KBM-7 (cell line): ENCODE results near the gene RAP1A.
A peak's percentile ranks its signal among the peaks of the same experiment; 100 is the strongest.
"Not testable (repeated sequence)": the region's sequence is repeated elsewhere in the genome, so short reads cannot be mapped to it uniquely, and the experiment has no call there.

Source experiments
- DNase-seq: peaks from one replicate; pipeline ENCODE4 v3.0.0-alpha.2; 2015
- in situ Hi-C: fragments of 300-500 bp; cut with MboI; formaldehyde crosslinking; loops from 2 replicates; pipeline ENCODE4 v1.14.3; 2020; ENCODE audit warnings: low sequenced_read_pairs, low pct_unique_long_range_greater_than_20kb, mixed read lengths

The RAP1A gene

DNA sequence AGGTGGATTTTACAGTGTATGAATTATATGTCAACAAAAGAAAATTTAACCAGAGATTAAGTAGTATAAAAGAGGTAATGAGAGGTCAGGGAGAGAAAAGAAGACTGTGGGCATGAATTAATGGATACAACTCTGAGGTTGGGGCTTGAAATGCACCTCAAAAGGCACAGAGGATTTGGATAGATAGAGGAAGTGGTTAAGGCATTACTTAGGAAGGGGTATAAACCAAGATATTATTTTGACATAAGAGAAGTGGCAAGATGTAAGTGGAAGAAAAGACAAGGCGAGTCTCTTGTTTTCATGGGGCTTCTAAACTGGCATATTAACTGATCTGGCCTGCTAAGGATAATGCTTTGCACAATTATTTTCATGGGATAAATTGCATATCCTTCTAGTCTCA is 34.1 kb downstream of the RAP1A start:
- in situ Hi-C loops = no loop called here
- peak; percentile 74 for DNase-seq

DNA sequence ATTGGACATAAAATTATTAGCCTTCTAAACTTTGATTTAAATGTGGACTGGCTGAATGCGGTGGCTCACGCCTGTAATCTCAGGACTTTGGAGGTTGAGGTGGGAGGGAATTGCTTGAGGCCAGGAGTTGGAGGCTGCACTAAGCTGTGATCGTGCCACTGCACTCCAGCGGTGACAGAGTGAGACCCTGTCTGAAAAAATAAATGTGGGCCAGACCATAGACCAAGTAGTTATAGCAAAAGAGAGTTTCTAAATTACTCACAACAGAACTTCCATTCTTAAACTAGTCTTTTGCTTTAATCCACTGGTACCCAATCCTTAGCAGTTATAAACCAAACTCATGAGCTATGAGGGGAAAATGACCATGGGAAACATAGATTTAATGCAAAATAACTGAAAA is 35.2 kb downstream of the RAP1A start:
- no peak for DNase-seq
- in situ Hi-C loops = no loop called here

DNA sequence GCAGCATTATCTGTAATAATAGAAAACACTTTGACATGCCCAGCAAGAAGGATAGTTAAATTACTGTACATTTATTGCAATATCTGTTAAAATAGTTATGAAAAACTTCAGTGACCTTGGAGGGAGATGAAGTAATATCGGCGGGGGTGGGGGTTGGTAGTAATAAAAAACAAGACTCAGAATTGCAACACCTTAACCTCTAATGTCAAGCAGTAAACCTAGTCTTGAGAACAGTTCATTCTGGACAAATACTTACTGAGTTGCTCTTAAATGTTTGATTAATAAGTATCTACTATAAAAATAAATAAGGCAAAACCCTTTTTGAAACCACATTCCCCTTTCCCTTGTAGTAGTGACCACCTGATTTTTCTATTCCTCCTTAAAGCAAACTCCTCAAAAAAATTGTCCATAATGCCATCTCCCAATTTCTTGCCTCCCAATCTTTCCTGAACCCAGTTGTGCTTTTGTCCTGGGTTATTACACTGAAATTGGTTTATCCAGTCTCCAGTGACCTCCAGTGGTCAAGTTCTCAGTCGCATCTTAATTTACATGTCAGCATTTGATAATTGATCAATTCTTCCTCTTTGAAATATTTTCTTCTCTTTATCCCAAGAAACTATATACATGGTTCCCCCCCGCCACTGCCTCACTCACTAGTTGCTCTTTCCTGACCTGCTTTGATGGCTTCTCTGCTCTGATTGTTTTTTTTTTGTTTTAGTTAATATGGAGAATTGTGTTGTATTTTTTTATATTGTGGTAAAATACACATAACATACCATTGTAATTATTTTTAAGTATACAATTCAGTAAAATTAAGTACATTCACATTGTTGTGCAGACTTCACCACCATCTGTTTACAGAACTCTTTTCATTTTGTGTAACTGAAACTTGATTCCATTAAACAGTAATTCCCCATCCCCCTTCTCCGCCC is 36.8 kb downstream of the RAP1A start:
- DNase-seq = peak; percentile 60
- in situ Hi-C loops = no loop called here

DNA sequence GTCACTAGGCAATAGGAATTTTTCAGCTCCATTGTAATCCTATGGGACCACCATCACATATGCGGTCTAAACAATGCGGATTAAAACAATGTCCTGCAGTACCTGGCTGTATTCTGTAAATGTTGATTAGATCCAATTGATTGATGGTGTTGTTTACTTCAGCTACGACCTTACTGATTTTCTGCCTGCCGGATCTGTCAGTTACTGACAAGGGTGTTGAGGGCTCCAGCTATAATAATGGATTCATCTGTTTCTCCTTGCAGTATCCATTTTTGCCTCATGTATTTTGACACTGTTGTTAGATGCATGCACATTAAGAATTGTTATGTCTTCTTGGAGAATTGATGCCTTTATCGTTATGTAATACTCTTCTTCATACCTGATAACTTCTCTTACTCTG is 39.0 kb downstream of the RAP1A start:
- no peak for DNase-seq
- in situ Hi-C loops = no loop called here

DNA sequence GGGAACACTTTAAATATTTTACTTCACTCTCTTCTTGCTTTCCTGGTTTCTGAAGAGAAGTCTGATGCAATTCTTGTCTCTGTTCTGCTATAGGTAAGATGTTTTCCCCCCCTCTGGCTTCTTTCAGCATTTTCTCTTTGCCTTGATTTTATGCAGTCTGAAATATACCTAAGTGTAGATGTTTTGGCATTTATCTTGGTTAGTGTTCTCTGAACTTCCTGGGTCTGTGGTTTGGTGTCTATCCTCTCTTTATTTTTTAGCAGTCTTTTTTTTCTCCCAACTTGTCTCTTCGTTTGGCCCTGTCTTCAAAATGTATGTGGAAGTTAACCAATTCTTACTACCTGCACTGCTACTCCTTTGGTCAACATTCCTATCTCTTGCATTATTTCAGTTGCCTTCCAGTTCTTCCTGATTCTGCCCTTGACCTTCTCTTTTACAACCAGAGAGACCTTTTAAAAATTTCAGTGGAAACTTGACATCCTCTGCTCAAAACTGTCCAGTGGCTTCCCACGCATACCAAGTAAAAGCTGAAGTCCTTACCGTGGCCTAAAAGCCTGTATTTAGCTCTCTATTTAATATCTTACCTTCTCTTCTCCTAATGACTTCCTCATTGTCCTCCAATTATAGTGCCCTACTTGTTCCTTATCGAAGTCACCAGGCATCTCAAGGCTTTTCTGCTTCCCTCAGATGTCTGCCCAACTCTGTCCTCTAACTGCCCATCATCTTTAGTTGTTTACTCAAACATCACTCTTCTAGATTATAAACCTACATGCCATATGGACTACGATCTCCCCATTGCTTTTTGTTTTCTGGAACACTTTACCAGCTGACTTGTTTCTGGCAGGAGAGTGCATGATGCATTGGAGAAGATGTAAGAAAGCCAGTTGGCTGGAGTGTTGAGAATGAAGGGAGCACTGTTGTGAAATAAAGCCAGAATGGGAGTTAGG is 40.9 kb downstream of the RAP1A start:
- peak; percentile 78 for DNase-seq
- in situ Hi-C loops = no loop called here

DNA sequence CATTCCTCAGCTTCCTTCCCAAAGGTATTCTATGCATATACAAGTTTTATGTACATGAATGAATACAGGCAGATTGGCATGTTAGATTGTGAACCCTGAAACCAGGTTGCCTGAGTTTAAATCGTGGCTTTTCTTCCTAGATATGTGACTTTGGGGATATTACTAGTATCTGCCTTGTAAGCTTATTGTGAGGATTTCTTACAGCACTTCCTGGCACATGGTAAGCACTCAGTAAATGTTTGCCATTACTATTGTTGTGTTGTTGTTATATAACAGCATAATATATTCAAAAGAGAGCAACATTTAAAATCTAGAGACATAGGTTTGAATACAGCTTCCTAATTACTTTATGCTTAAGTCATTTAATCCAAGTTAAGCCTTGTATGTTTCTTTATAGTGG is 45.1 kb downstream of the RAP1A start:
- DNase-seq = no peak
- in situ Hi-C loops = no loop called here

DNA sequence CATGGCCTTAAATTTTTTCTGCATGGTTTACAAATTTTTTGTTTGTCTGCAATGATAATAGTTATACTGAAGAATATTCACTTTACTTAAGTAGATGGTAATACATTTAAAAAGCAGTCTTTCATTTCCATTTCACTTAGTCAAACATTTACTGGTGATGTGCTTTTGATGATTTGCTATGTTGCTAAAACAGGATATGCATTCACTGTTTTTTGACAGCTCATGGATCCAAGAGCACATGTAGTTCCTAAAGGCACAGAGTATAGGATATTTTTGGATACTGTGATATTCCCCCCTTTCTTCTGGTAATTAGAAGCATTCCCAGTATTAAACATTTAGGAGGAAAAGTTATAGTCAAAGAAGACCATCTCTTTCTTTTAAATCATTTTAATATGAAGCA is 45.9 kb downstream of the RAP1A start:
- DNase-seq = no peak
- in situ Hi-C loops = no loop called here

DNA sequence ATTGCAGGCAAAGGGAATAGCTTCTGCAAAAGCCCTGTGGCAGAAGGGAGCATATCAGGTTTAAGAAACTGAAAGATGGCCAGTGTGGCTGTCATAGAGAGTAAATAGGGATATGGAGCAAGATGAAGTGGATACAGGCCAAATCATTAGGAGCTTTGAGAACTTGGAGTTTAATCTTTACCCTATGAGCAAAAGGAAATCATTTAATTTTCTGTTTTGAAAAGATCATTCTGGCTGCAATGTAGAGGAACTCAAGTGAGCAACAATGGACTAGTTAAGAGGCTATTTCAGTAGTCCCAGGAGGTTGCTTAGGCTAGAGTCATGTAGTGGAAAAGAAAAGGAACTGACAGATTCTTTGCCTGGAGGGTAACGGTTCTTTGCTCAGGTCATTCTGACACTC is 47.2 kb downstream of the RAP1A start:
- in situ Hi-C loops = no loop called here
- no peak for DNase-seq

DNA sequence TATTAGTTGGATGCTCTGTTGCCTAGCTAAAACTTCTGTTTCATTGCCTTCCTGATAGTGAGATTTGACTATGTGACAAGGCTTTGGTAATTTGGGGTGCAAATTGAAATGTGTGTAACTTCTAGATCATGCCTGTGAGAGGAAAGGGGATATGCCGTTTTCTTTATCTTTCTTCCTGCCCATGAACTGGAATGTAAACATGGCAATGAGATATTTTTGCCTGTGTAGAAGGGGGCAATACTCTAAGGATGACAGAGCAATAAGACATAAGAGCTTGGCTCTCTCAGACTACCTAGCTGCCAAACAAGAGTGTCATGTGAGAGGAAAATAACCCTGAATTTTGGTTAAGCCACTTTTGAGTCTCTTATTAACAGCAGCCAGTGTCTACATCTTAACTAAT is 49.7 kb downstream of the RAP1A start:
- in situ Hi-C loops = no loop called here
- DNase-seq = no peak

DNA sequence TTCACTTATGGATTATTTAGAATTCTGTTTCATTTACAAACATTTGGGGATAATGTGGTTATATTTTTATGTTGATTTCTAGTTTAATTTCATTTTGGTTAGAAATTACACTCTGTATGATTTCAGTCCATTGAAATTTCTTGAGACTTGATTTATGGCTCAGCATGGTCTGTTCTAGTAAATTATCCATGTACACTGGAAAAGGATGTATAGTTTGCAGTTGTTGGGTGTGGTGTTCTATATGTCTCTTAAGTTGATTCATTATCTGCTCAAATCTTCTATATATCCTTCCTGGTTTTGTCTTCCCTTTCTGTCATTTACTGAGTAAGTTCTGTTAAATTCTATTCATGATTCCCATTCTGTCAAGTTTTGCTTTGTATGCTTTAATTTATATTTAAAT is 52.3 kb downstream of the RAP1A start:
- no peak for DNase-seq
- in situ Hi-C loops = no loop called here

DNA sequence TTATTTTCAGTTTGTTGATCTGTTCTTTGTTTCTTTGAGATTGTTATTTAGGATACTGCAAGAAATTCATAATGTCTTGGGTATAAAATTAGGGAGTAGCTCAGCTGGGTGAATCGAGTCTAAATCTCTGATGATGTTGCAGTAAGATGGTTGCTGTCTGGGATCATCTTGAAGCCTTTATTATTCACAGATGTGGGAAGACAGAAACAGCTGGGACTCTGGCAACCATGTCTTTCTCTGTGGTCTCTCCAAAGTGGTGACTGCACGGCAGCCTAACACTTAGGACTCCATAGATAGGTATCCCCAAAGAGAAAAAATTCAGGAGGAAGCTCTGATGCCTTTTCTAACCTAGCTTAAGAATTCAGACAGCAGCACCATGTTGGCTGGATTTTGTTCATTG is 52.7 kb downstream of the RAP1A start:
- in situ Hi-C loops = no loop called here
- no peak for DNase-seq

DNA sequence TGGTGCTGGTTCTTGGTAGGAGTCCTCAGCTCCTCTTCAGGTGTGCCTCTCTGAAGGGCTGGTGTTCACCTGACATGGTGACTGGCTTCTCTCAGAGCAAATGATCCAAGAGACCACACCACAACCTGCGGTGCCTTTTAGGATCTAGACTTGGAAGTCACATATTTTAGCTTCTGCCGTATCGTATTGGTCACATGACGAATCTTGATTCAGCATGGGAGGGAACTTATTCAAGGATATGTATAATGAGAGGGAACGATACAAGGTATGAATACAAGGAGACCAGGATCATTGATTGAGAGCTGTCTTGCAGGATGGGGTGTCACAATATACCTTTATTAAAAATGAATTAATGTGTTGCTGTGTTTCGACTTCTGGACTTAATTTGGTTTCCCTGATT is 58.0 kb downstream of the RAP1A start:
- in situ Hi-C loops = no loop called here
- DNase-seq = no peak

DNA sequence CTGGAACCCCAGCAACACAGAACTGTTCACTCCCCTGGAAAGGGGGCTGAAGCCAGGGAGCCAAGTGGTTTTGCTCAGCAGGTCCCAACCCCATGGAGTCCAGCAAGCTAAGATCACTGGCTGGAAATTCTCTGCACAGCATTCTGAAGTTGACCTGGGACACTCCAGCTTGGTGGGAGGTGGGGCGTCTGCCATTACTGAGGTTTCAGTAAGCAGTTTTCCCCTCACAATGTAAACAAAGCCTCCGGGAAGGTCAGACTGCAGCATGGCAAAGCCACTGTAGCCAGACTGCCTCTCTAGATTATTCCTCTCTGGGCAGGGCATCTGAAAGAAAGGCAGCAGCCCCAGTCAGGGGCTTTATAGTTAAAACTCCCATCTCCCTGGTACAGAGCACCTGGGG is 60.0 kb downstream of the RAP1A start:
- in situ Hi-C loops = no loop called here
- no peak for DNase-seq

DNA sequence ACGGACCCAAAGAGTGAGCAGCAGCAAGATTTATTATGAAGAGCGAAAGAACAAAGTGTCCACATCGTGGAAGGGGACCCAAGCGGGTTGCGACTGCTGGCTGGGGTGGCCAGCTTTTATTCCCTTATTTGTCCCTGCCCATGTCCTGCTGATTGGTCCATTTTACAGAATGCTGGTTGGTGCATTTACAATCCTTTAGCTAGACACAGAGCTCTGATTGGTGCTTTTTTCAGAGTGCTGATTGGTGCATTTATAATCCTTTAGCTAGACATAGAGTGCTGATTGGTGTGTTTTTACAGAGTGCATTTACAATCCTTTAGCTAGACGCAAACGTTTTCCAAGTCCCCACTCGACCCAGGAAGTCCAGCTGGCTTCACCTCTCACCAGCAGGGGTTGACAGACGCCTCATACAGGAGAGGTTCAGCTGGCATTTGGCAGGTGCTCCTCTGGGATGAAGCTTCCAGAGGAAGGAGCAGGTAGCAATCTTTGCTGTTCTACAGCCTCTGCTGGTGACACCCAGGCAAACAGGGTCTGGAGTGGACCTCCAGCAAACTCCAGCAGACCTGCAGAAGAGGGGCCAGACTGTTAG is 60.7 kb downstream of the RAP1A start:
- DNase-seq, in situ Hi-C loops: not testable (repeated sequence)

DNA sequence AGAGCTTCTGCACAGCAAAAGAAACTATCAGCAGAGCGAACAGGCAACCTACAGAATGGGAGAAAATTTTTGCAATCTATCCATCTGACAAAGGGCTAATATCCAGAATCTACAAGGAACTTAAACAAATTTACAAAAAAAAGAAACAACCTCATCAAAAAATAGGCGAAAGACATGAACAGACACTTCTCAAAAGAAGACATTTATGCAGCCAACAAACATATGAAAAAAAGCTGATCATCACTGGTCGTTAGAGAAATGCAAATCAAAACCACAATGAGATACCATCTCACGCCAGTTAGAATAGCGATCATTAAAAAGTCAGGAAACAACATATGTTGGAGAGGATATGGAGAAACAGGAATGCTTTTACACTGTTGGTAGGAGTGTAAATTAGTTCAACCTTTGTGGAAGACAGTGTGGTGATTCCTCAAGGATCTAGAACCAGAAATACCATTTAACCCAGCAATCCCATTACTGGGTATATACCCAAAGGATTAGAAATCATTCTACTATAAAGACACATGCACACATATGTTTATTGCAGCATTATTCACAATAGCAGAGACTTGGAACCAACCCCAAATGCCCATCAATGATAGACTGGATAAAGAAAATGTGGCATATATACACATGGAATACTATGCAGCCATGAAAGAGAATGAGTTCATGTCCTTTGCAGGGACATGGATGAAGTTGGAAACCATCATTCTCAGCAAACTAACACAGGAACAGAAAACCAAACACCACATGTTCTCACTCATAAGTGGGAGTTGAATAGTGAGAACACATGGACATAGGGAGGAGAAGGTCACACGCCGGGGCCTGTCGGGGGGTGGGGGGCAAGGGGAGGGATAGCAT is 65.9 kb downstream of the RAP1A start:
- DNase-seq, in situ Hi-C loops: not testable (repeated sequence)

DNA sequence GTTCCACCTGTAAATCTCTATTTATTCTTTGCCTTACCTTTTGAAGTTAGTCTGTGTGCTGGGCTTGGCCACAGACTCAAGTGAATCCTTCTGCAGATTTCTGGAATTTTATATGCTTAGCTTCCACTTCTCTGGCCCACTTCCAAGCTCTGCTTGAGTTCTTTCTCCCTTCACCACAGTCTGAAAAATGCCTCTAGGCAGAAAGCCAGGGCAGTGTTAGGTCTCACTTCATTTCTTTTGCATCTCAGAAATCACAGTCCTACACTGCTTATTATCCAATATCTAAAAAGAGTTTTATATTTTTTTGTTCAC is 70.7 kb downstream of the RAP1A start:
- in situ Hi-C loops = no loop called here
- peak; percentile 35 for DNase-seq

DNA sequence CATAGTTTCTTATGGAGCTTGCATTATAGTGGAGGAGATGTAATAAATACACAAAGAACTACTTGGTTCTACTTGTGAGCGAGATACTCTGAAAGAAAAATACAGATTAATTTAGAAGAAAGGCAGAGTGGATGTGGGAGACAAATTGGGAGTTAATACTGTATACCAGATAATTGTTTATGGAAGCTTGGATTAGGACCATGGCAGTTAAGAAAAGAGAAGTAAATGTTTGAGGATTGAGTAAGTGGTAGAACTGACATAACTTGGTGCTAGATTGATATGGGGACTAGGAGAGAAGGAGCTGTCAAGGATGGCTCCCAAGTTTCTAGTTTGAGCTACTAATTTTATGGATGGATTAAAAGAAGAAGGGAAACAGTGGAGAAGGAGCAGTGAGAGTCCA is 72.3 kb downstream of the RAP1A start:
- DNase-seq = no peak

DNA sequence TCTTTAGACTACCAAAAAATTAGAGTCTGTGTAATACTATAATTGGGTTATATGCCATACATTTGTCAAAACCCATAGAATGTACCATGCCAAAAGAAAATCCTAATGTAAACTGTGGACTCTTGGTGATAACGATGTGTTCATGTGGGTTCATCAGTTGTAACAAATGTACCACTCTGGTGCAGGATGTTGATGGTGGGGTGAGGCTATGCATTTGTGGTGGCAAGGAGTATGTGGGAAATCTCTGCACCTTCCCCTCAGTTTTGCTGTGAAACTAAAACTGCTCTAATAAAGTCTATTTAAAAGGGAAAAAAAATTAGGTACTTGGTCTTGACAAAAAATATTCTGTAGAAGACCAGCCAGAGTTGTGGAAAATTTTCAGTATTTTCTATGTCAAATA is 76.2 kb downstream of the RAP1A start:
- in situ Hi-C loops = no loop called here
- no peak for DNase-seq

More for the DNA sequence above, 72.3 kb downstream of the RAP1A start:
- in situ Hi-C loops = no loop called here

DNA sequence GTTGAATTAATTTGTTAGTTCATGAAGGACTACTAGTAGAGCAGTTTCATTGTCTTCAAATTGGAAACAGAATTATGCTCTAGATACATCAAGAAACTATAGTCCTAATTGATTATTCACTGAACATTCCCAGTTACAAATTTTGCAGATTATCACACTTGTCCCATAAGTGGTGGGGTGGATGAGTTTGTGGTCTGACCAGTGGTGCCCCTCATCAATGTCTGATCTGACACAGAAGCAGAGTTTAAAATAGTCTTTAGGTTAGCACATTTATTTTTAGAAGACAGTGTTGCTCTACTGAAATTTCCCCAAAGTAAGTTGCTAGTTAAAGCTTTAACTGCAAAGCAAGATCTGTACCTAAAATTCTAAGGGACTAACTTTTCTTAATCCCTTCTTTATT is 76.7 kb downstream of the RAP1A start:
- no peak for DNase-seq
- in situ Hi-C loops = no loop called here
